ENCODE results near the gene COL1A1. TPM values are rescaled to one million over a fixed set of nuclear protein-coding genes. Genes with fewer than 3 reads are reported as not detected.
A peak's percentile ranks its signal among the peaks of the same experiment; 100 is the strongest.

Gene COL1A1
- total RNA-seq, 1 donor from 2014 or later: 15.3 TPM

GRCh38 chr17:50184064-50184463, 17.4 kb downstream of the COL1A1 start:
- no peak for DNase-seq (ENCODE audit: low read depth)
- Histone ChIP-seq H3K36me3 (ENCODE audit: control insufficient read depth, insufficient read depth, low read length) (peaks cover 23% of the 10 kb centered on the region), H3K4me3 (ENCODE audit: low read depth, low read length) (no peak overlapping the region), H3K27me3 (ENCODE audit: control insufficient read depth, insufficient read depth, low read length) (no peaks in the 10 kb centered on the region)
- no peak for FAIRE-seq
- no peak for TF ChIP-seq CTCF (IDR thresholded peaks at IDR 0.05; ENCODE audit: insufficient read depth, low read length, severe bottlenecking)

GRCh38 chr17:50183421-50183994, 17.9 kb downstream of the COL1A1 start:
- TF ChIP-seq CTCF (IDR thresholded peaks at IDR 0.05; ENCODE audit: insufficient read depth, low read length, severe bottlenecking): no peak
- H3K36me3 ChIP-seq (ENCODE audit: control insufficient read depth, insufficient read depth, low read length): peaks cover 19% of the 10 kb centered on the region
- no peak overlapping the region for H3K4me3 ChIP-seq (ENCODE audit: low read depth, low read length)
- DNase-seq (ENCODE audit: low read depth) (no peak), FAIRE-seq (no peak)
- H3K27me3 ChIP-seq (ENCODE audit: control insufficient read depth, insufficient read depth, low read length): no peaks in the 10 kb centered on the region

- peaks cover 15% of the 10 kb centered on the region for H3K36me3 ChIP-seq (ENCODE audit: control insufficient read depth, insufficient read depth, low read length)
- FAIRE-seq (no peak), DNase-seq (ENCODE audit: low read depth) (no peak)
- no peak overlapping the region for H3K4me3 ChIP-seq (ENCODE audit: low read depth, low read length)
- no peaks in the 10 kb centered on the region for H3K27me3 ChIP-seq (ENCODE audit: control insufficient read depth, insufficient read depth, low read length)
- no peak for TF ChIP-seq CTCF (IDR thresholded peaks at IDR 0.05; ENCODE audit: insufficient read depth, low read length, severe bottlenecking)
Observed at GRCh38 chr17:50182783-50183420, 18.5 kb downstream of the COL1A1 start.

- peak; percentile 30 for DNase-seq (ENCODE audit: low read depth)
- Histone ChIP-seq H3K36me3 (ENCODE audit: control insufficient read depth, insufficient read depth, low read length) (peaks cover 11% of the 10 kb centered on the region), H3K27me3 (ENCODE audit: control insufficient read depth, insufficient read depth, low read length) (no peaks in the 10 kb centered on the region), H3K4me3 (ENCODE audit: low read depth, low read length) (no peak overlapping the region)
- peak; percentile 50 for FAIRE-seq
- no peak for TF ChIP-seq CTCF (IDR thresholded peaks at IDR 0.05; ENCODE audit: insufficient read depth, low read length, severe bottlenecking)
Observed at GRCh38 chr17:50181591-50182560, 19.6 kb downstream of the COL1A1 start.

GRCh38 chr17:50181144-50181543, 20.3 kb downstream of the COL1A1 start:
- DNase-seq (ENCODE audit: low read depth) (no peak), FAIRE-seq (no peak)
- TF ChIP-seq CTCF (IDR thresholded peaks at IDR 0.05; ENCODE audit: insufficient read depth, low read length, severe bottlenecking): no peak
- H3K4me3 ChIP-seq (ENCODE audit: low read depth, low read length): no peak overlapping the region
- peaks cover 6% of the 10 kb centered on the region for H3K36me3 ChIP-seq (ENCODE audit: control insufficient read depth, insufficient read depth, low read length)
- H3K27me3 ChIP-seq (ENCODE audit: control insufficient read depth, insufficient read depth, low read length): no peaks in the 10 kb centered on the region

All from bronchial epithelial cell (primary cell).